H9 (cell line): Measurements from ENCODE around the gene LZTS3. TPM values are rescaled to one million over a fixed set of nuclear protein-coding genes. Genes with fewer than 3 reads are reported as not detected.

Experiments
- DNase-seq: peaks from one replicate; pipeline ENCODE4 v3.0.0-alpha.2; 2017
- H2AFZ ChIP-seq: one replicate; pipeline ENCODE4 v1.6.1; 2013; ENCODE audit warnings: mild to moderate bottlenecking, low read length, control low read depth, moderate library complexity
- H2AK5ac ChIP-seq: 2 replicates; pipeline ENCODE4 v1.6.1; 2013; ENCODE audit warnings: low read length, control low read depth, mixed read lengths; ENCODE audit not compliant: insufficient read length
- H2BK120ac ChIP-seq: one replicate; pipeline ENCODE4 v1.6.1; 2013; ENCODE audit warnings: low read depth, mild to moderate bottlenecking, low read length, control low read depth, inconsistent platforms; ENCODE audit not compliant: poor library complexity, severe bottlenecking
- H2BK12ac ChIP-seq: 2 replicates; pipeline ENCODE4 v1.6.1; 2013; ENCODE audit warnings: low read length, control low read depth, mixed read lengths, low read depth; ENCODE audit not compliant: insufficient read length
- H2BK15ac ChIP-seq: 2 replicates; pipeline ENCODE4 v1.6.1; 2013; ENCODE audit warnings: low read depth, low read length, control low read depth
- H2BK20ac ChIP-seq: one replicate; pipeline ENCODE4 v1.6.1; 2013; ENCODE audit warnings: low read depth, mild to moderate bottlenecking, low read length, control low read depth, inconsistent platforms; ENCODE audit not compliant: poor library complexity, severe bottlenecking
- H2BK5ac ChIP-seq: 2 replicates; pipeline ENCODE4 v1.6.1; 2013; ENCODE audit warnings: low read length, control low read depth, mixed read lengths; ENCODE audit not compliant: insufficient read length
- H3K14ac ChIP-seq: 2 replicates; pipeline ENCODE4 v1.6.1; 2013; ENCODE audit warnings: low read length, control low read depth; ENCODE audit not compliant: insufficient read depth
- H3K18ac ChIP-seq: 2 replicates; pipeline ENCODE4 v1.6.1; 2013; ENCODE audit warnings: low read depth, mild to moderate bottlenecking, mixed read lengths, low read length, control low read depth; ENCODE audit not compliant: insufficient read length
- H3K23ac ChIP-seq: 2 replicates; pipeline ENCODE4 v1.6.1; 2013; ENCODE audit warnings: low read length, control low read depth, mixed read lengths, low read depth; ENCODE audit not compliant: insufficient read length
- H3K23me2 ChIP-seq: 2 replicates; pipeline ENCODE4 v1.6.1; 2013; ENCODE audit warnings: low read depth, mild to moderate bottlenecking, mixed read lengths, low read length, control low read depth; ENCODE audit not compliant: insufficient read length, poor library complexity, severe bottlenecking
- H3K27ac ChIP-seq: 2 replicates; pipeline ENCODE4 v1.5.1; 2013; ENCODE audit warnings: low read length, control low read depth, mixed read lengths, low read depth; ENCODE audit not compliant: insufficient read length
- H3K27me3 ChIP-seq: 2 replicates; pipeline ENCODE4 v1.6.1; 2013; ENCODE audit warnings: low read length, control low read depth, inconsistent platforms; ENCODE audit not compliant: insufficient read depth
- H3K4ac ChIP-seq: 2 replicates; pipeline ENCODE4 v1.6.1; 2013; ENCODE audit warnings: low read depth, mild to moderate bottlenecking, control low read depth, inconsistent platforms, low read length, moderate library complexity
- H3K4me1 ChIP-seq: 2 replicates; pipeline ENCODE4 v1.6.1; 2013; ENCODE audit warnings: low read length, control low read depth, inconsistent platforms; ENCODE audit not compliant: insufficient read depth
- H3K4me2 ChIP-seq: 2 replicates; pipeline ENCODE4 v1.6.1; 2013; ENCODE audit warnings: low read length, control low read depth, mixed read lengths; ENCODE audit not compliant: insufficient read length, insufficient read depth
- H3K56ac ChIP-seq: 2 replicates; pipeline ENCODE4 v1.6.1; 2013; ENCODE audit warnings: low read depth, mild to moderate bottlenecking, mixed read lengths, low read length, control low read depth; ENCODE audit not compliant: insufficient read length
- H3K79me1 ChIP-seq: 2 replicates; pipeline ENCODE4 v1.6.1; 2013; ENCODE audit warnings: low read depth, mild to moderate bottlenecking, moderate library complexity, low read length, control low read depth, inconsistent platforms; ENCODE audit not compliant: insufficient read depth, poor library complexity, severe bottlenecking
- H3K79me2 ChIP-seq: 2 replicates; pipeline ENCODE4 v1.6.1; 2013; ENCODE audit warnings: low read length, control low read depth, inconsistent platforms; ENCODE audit not compliant: insufficient read depth
- H3K9ac ChIP-seq: 2 replicates; pipeline ENCODE4 v1.6.1; 2013; ENCODE audit warnings: low read length, control low read depth, mixed read lengths; ENCODE audit not compliant: insufficient read length; ENCODE audit errors: extremely low read depth
- H3K9me3 ChIP-seq: one replicate; pipeline ENCODE4 v1.6.1; 2013; ENCODE audit warnings: low read depth, low read length, inconsistent platforms; ENCODE audit not compliant: control insufficient read depth
- H3T11ph ChIP-seq: one replicate; pipeline ENCODE4 v1.6.1; 2013; ENCODE audit warnings: mild to moderate bottlenecking, low read length, control low read depth, inconsistent platforms
- H4K20me1 ChIP-seq: one replicate; pipeline ENCODE4 v1.6.1; 2013; ENCODE audit not compliant: control insufficient read depth, insufficient read length, insufficient read depth
- H4K5ac ChIP-seq: 2 replicates; pipeline ENCODE4 v1.6.1; 2013; ENCODE audit warnings: low read depth, mild to moderate bottlenecking, mixed read lengths, low read length, control low read depth; ENCODE audit not compliant: insufficient read length
- H4K8ac ChIP-seq: replicated peaks from 2 replicates; pipeline ENCODE4 v1.6.1; 2013; ENCODE audit warnings: low read length, control low read depth, mixed read lengths, low read depth; ENCODE audit not compliant: insufficient read length
- H4K91ac ChIP-seq: 2 replicates; pipeline ENCODE4 v1.6.1; 2013; ENCODE audit warnings: low read depth, mild to moderate bottlenecking, moderate library complexity, mixed read lengths, low read length, control low read depth; ENCODE audit not compliant: insufficient read length
- H3K27ac Mint-ChIP-seq, 3 experiments: 2 replicates in 2 of 3; 3 replicates in 1 of 3; pipeline ENCODE4 v1.8.0; 2020 to 2021; ENCODE audit warnings: mixed read lengths in 3 of 3, mild to moderate bottlenecking in 1 of 3, moderate library complexity in 1 of 3
- H3K27me3 Mint-ChIP-seq: 2 replicates; pipeline ENCODE4 v1.8.0; 2021; ENCODE audit warnings: low read depth, mild to moderate bottlenecking, moderate library complexity, mixed read lengths
- H3K36me3 Mint-ChIP-seq, 3 experiments: 2 replicates in 2 of 3; 3 replicates in 1 of 3; pipeline ENCODE4 v1.8.0; 2020 to 2021; ENCODE audit warnings: low read depth in 3 of 3, mixed read lengths in 3 of 3; ENCODE audit not compliant: insufficient read depth in 1 of 3
- H3K4me1 Mint-ChIP-seq, 2 experiments: 2 replicates each; pipeline ENCODE4 v1.8.0; 2020; ENCODE audit warnings: mixed read lengths in 2 of 2
- H3K4me3 Mint-ChIP-seq, 2 experiments: 2 replicates in 1 of 2; 3 replicates in 1 of 2; pipeline ENCODE4 v1.8.0; 2020 to 2021; ENCODE audit warnings: mild to moderate bottlenecking in 2 of 2, mixed read lengths in 2 of 2, moderate library complexity in 1 of 2
- H3K9me3 Mint-ChIP-seq, 2 experiments: 2 replicates in 1 of 2; 3 replicates in 1 of 2; pipeline ENCODE4 v1.8.0; 2020; ENCODE audit warnings: mild to moderate bottlenecking in 2 of 2, mixed read lengths in 2 of 2, moderate library complexity in 1 of 2
- CTCF ChIP-seq: fragments of 200-600 bp; sonication (generic); conservative IDR thresholded peaks from 3 replicates; pipeline ENCODE4 v1.8.0; 2021; ENCODE audit warnings: antibody characterized with exemption, mild to moderate bottlenecking
- WGBS: extraction: QIAGEN DNeasy Blood & Tissue Kit; methylation state at CpG from one replicate; pipeline ENCODE4 v1.1.7; 2013; ENCODE audit warnings: missing lambda C conversion rate, low lambda C conversion rate, mixed read lengths; ENCODE audit not compliant: insufficient read length; ENCODE audit errors: extremely low coverage; 5-methylcytosine and 5-hydroxymethylcytosine counted together
- total RNA-seq: library from RNA; stranded (reverse); gene quantifications from 2 replicates; pipeline ENCODE4 v1.2.1, GENCODE V29; 2021

Gene LZTS3
- total RNA-seq, 1 experiment from 2014 or later: 20.8 TPM

- Histone ChIP-seq H2AFZ (no peak overlapping the region), H3T11ph (no peak overlapping the region), H3K79me2 (no peaks in the 10 kb centered on the region), H2BK20ac (no peak overlapping the region), H2BK120ac (no peak overlapping the region), H3K27me3 (no peaks in the 10 kb centered on the region), H4K8ac (no peak overlapping the region), H3K79me1 (no peaks in the 10 kb centered on the region), H3K56ac (no peak overlapping the region), H2BK15ac (no peak overlapping the region), H3K23ac (no peak overlapping the region), H3K18ac (no peak overlapping the region), H3K14ac (no peak overlapping the region), H3K4me1 (no peaks in the 10 kb centered on the region), H2BK5ac (no peak overlapping the region), H4K91ac (no peak overlapping the region), H3K4ac (no peak overlapping the region), H3K9me3 (no peaks in the 10 kb centered on the region), H3K27ac (no peak overlapping the region), H3K4me2 (peak overlapping the region; percentile 67), H3K23me2 (peaks cover 14% of the 10 kb centered on the region), H2BK12ac (no peak overlapping the region), H4K5ac (no peak overlapping the region), H3K9ac (peak overlapping the region; percentile 69), H2AK5ac (no peak overlapping the region), H4K20me1 (no peaks in the 10 kb centered on the region)
- TF ChIP-seq CTCF: no peak
- Mint-ChIP-seq H3K4me3 (peak overlapping the region; percentile 89 to 98), H3K36me3 (peaks cover 0 to 2% (median 0%) of the 10 kb centered on the region in 3 experiments; a peak in 2 of 7 replicates), H3K27ac (no peak overlapping the region; a peak in 2 of 7 replicates), H3K4me1 (peaks cover 30 to 36% of the 10 kb centered on the region in 2 experiments), H3K27me3 (peaks cover 13% of the 10 kb centered on the region), H3K9me3 (no peaks in the 10 kb centered on the region; a peak in 1 of 5 replicates)
- no CpG with 5 or more reads among the region's 1 CpG for WGBS
- no peak for DNase-seq
Measured at GRCh38 chr20:3175270-3175669, 1.9 kb upstream of the LZTS3 start.
